K562 (cell line): ENCODE results near the gene FBRS. TPM values are rescaled to one million over a fixed set of nuclear protein-coding genes. Genes with fewer than 3 reads are reported as not detected.

Source experiments
- CEBPG ChIP-seq, 3 experiments: fragments of 200-800 bp in 1 of 3; sonication (Bioruptor generic) in 1 of 3; sonication (generic) in 1 of 3; formaldehyde crosslinking in 1 of 3; IDR thresholded peaks in 2 of 3; conservative IDR thresholded peaks in 1 of 3; 2 replicates each; pipeline versions ENCODE4 v1.6.1 to v1.8.0; 2016 to 2022; ENCODE audit warnings: missing compliant biosample characterization in 2 of 3, missing genetic modification characterization in 2 of 3, mild to moderate bottlenecking in 1 of 3, missing genetic modification reagents in 1 of 3
- E2F8 ChIP-seq: fragments of 450-650 bp; IDR thresholded peaks from 2 replicates; pipeline ENCODE4 v1.7.1; 2018; ENCODE audit warnings: mild to moderate bottlenecking, low read depth; ENCODE audit not compliant: partially characterized antibody
- HMGN3 ChIP-seq: IDR thresholded peaks from 2 replicates; pipeline ENCODE4 v1.6.1; 2011; ENCODE audit warnings: borderline replicate concordance, low read depth, mild to moderate bottlenecking, mixed read lengths, low read length; ENCODE audit not compliant: insufficient read length; ENCODE audit errors: extremely low read depth
- HNRNPL ChIP-seq: fragments of 200-400 bp; formaldehyde crosslinking; IDR thresholded peaks from 2 replicates; pipeline ENCODE4 v1.6.1; 2017; ENCODE audit warnings: low read depth, mild to moderate bottlenecking, low read length
- JUND ChIP-seq, 2 experiments: IDR thresholded peaks; 2 replicates in 1 of 2; 3 replicates in 1 of 2; pipeline ENCODE4 v1.6.1; 2011; ENCODE audit warnings: borderline replicate concordance in 2 of 2, low read depth in 2 of 2, low read length in 2 of 2, improper control_type of control experiment in 1 of 2, missing biosample characterization in 1 of 2, missing genetic modification characterization in 1 of 2, missing genetic modification reagents in 1 of 2
- MLLT1 ChIP-seq, 2 experiments: fragments of 450-650 bp; IDR thresholded peaks; 2 replicates each; pipeline ENCODE4 v1.6.1; 2016
- NFATC3 ChIP-seq: fragments of 450-650 bp; IDR thresholded peaks from 2 replicates; pipeline ENCODE4 v1.6.1; 2017; ENCODE audit warnings: mild to moderate bottlenecking
- POLR2A ChIP-seq: fragments of 450-650 bp; conservative IDR thresholded peaks from 2 replicates; pipeline ENCODE4 v1.6.1; 2016
- PURB ChIP-seq: sonication (generic); formaldehyde crosslinking; IDR thresholded peaks from 2 replicates; pipeline ENCODE4 v1.9.0; 2021; ENCODE audit warnings: low read depth, mild to moderate bottlenecking, missing genetic modification reagents
- RBM15 ChIP-seq: fragments of 200-400 bp; formaldehyde crosslinking; IDR thresholded peaks from 2 replicates; pipeline ENCODE4 v1.6.1; 2018; ENCODE audit warnings: mild to moderate bottlenecking, low read length, moderate library complexity; ENCODE audit not compliant: insufficient read depth
- SMAD4 ChIP-seq: fragments of 250-450 bp; sonication (Bioruptor Pico); conservative IDR thresholded peaks from 2 replicates; pipeline ENCODE4 v1.8.0; 2021; ENCODE audit warnings: inconsistent platforms, mild to moderate bottlenecking, moderate library complexity
- SMC3 ChIP-seq: conservative IDR thresholded peaks from 2 replicates; pipeline ENCODE4 v1.6.1; 2011; ENCODE audit warnings: low read depth, low read length, improper control_type of control experiment; ENCODE audit not compliant: insufficient read depth
- TRIM25 ChIP-seq: fragments of 450-650 bp; IDR thresholded peaks from 2 replicates; pipeline ENCODE4 v1.7.0; 2016; ENCODE audit warnings: borderline replicate concordance
- UBTF ChIP-seq, 2 experiments: IDR thresholded peaks; 2 replicates each; pipeline ENCODE4 v1.6.1; 2012; ENCODE audit warnings: improper control_type of control experiment in 2 of 2, low read depth in 2 of 2, low read length in 2 of 2, borderline replicate concordance in 1 of 2
- polyA plus RNA-seq, 8 experiments: library from polyadenylated mRNA; depleted of rRNA in 4 of 8; stranded (reverse) in 5 of 8; unstranded in 3 of 8; fragments of >200 nt; fragmentation: Nextera tagmentation in 2 of 8; fragmentation: Illumina TruSeq in 1 of 8; extraction: Ambion mirVana in 2 of 8; extraction: Trizol in 1 of 8; gene quantifications; 2 replicates each; pipeline versions ENCODE4 v1.2.1 to v1.2.3, GENCODE V29; 2011 to 2014; ENCODE audit warnings: inconsistent platforms in 1 of 8, missing spikeins in 1 of 8
- total RNA-seq, 7 experiments: library from RNA; depleted of rRNA in 6 of 7; stranded (reverse); fragments of >200 nt in 6 of 7; fragmentation: Illumina TruSeq in 2 of 7; extraction: Trizol in 2 of 7; gene quantifications; 2 replicates each; pipeline versions ENCODE4 v1.2.1 to v1.2.3, GENCODE V29; 2011 to 2021; ENCODE audit warnings: low replicate concordance in 1 of 7

The FBRS gene
- total and polyA plus RNA-seq, 9 of the 15 experiments (the other 6 are each of a cell fraction or from before 2014, with no cell fraction given) = 0.32 to 59.5 (median 13.1) TPM

GRCh38 chr16:30651124-30652004 is 6.9 kb upstream of the FBRS start (continued):
- TF ChIP-seq JUND (IDR thresholded peaks at IDR 0.05; ENCODE audit: borderline replicate concordance, low read depth, low read length) (0 out of 2 replicates have a peak, but pooled peaks have one; percentile 34), JUND (tag; IDR thresholded peaks at IDR 0.05; ENCODE audit: borderline replicate concordance, low read depth, low read length) (no peak; the same call in 2 of the 3 replicates), MLLT1 (IDR thresholded peaks at IDR 0.05) (peak in 1 of 2 experiments; percentile 68; a peak in 2 of 4 replicates), UBTF (IDR thresholded peaks at IDR 0.05; ENCODE audit: borderline replicate concordance in 1 of 2, low read depth in 2 of 2, low read length in 2 of 2) (peak; percentile 36 to 46; a peak in 2 of 4 replicates), E2F8 (peak; percentile 39), POLR2A (peak; percentile 72), TRIM25 (0 out of 2 replicates have a peak, but pooled peaks have one; percentile 34), HMGN3 (peak; percentile 56), SMAD4 (CRISPR knock-in tag) (peak; percentile 51; the same call in 1 of the 2 replicates), PURB (CRISPR knock-in tag) (no peak), NFATC3 (no peak), CEBPG (CRISPR knock-in tag; IDR thresholded peaks at IDR 0.05) (no peak), CEBPG (tag; conservative IDR thresholded peaks at IDR 0.05 in 1 of 2, IDR thresholded peaks at IDR 0.05 in 1 of 2) (no peak), SMC3 (peak; percentile 61), RBM15 (no peak), HNRNPL (peak; percentile 91)
